ENCODE measurements around the gene KCTD19.
A peak's percentile ranks its signal among the peaks of the same experiment; 100 is the strongest.

Gene KCTD19

DNA sequence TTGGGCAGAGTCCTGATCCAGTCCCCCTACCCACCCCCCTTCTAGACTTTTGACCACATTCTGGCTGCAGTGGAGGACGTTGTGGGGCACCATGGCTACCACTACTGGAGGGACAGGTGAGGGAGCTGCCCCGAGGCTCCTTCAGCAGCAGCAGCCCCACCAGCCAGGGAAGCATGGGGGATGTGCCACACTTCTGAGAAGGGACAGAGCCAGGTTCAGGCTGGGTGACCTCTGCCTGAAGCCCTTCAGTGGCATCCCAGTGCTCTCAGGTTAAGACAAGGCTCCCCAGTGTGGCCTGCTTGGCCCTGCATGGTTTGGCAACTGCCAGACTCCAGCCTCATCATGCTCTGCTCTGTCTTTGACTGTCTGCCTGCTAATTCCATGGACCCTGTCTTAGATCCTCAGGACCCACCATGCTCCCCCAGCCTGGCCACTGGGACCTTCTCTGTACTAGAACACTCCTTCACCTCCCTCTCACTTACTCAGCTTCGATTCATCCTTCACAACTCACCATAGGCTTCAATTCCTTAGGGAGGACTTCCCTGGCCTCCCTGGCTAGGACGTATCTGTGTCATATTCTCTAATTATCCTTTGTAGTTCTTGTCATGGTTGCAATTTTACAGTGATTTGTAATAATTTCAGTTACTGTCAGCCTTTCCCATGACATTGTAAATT is 68.9 kb downstream of the KCTD19 start:
- no peak for DNase-seq

DNA sequence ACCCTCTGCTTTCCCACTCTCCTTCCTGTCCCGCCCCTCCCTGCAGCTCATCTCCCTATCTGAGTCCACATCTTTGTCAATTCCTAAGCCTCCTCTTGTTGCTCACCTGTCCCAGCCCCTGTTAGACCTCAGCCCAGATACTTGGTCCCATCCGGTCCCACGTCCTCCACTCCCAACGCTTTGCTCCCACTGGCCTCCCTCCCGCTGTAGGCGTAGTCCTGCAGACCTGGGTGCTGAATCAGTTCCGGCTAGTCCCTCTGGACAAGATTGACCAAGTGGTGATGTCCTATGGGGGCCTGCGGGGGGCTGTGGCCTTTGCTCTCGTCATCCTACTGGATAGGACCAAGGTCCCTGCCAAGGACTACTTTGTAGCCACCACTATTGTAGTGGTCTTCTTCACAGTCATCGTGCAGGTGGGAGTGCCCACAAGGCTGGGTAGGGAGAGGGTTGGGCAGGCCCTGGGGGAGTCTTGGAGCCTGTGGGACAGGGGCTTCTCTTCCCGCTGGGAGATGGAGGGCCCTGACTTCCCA is 69.8 kb downstream of the KCTD19 start:
- DNase-seq, result no peak

GRCh38 chr16:67255553-67256221 is 70.9 kb downstream of the KCTD19 start:
- DNase-seq, result no peak

- DNase-seq, result no peak
These were observed 71.6 kb downstream of the KCTD19 start for GRCh38 chr16:67254801-67255552.

DNA sequence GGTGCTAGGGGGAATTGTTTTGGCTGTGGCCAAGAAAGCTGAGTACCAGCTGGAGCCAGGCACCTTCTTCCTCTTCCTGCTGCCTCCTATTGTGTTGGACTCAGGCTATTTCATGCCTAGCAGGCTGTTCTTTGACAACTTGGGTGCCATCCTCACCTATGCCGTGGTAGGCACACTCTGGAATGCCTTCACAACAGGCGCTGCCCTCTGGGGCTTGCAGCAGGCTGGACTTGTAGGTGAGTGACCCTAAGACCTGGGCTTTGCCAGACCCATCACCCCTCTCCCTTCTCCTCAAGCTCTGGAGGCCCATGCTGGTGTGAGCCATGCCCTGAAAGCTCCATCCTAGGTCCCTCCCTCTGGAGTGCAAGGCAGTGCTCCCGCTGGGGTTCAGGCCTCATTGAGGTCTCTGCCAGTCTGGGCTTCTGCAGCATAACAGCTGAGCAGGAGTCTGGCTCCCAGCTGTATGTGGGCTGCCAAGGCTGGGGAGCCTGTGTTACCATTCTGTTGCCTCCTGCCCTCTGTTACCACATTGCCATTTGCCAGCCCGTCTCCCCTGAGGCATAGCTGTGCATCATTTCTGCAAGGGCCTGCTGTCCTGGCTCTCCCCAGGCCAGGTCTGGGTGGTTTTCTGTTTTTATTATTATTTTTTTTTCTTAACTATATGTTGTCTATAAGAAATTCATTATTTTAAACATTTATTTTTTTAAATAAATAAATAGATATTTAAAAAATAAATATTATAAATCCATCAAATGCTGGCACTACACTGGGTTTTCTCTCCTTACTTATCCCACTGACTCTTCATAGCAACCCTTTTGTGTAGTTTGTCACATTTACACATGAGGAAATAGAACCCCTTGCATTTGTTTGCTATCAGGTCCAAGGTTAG is 73.7 kb downstream of the KCTD19 start:
- DNase-seq, result no peak

- no peak for DNase-seq
These were observed 76.6 kb downstream of the KCTD19 start for GRCh38 chr16:67250045-67250327.

DNA sequence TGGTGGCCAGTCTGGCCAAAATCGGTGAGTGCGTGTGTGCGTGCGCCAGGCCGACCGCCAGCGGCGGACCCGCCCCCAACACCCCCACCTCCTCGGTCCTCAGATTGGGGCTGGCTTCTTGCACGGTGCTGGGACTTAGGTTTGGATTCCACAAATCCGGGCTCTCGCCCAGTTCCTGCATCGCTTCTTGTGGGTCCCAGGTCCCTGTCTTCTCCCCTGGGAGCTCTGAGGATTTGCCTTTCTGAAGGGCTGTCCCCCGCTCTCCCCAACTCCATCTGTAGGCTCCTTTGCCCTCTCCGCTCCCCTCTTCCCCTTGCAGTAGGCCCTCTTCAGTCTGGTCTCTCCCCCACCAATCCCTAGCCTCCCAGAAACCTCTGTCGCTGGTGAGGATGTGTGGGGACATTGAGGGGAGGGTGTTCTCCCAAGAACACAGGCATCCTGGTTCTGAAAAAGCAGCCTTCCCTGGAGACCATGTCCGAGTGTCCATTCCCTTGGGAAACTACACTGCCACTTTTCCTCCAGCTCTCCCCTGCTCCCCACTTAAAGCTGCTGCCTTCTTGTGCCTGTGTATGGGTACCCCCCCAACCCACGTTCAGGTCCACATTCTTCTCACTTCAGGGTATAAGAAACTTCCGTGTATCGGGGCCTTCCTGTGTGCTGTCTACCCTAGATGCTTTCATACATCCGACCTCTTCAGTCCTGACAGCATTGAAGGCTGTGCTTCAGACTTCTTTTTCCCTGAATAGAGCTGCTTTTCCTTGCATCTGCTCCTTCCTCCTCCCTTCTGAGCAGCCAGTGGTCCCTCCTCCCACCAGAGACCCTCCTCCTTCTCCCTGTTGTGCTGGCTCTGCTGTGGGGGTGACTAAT is 77.1 kb downstream of the KCTD19 start:
- DNase-seq, result no peak

DNA sequence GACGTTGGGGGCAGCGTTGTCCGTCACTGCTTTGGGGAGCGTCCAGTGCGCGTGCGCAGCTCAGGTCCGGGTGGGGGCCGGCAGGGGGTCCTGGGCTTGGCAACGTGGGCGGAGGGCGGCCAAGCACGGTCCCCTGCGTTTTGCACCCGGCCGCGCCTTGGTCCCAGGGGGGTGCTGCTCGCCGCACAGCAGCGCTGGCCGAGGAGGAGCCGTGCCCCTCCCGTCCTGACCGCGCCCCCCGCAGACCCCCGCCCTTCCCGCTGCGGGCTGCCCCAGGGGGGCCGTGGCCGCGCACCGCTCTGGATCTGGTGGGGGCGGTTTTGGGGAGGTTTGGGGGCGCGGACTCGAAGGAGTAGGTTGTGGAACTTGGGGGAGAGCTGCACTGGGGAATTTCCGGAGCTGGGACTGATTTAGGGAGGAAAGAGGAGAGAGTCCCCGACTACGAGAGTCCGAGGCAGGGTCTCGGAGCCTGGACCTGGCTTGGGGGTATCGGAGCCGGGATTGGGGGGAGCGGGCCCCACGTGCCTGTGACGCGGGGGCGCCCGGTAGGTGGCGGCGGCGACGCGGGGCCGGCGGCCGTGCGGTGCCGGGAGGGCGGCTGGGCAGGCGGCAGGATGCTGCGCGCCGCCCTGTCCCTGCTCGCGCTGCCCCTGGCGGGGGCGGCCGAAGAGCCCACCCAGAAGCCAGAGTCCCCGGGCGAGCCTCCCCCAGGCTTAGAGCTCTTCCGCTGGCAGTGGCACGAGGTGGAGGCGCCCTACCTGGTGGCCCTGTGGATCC is 78.0 kb downstream of the KCTD19 start, which contains the start of gene SLC9A5:
SLC9A5 (plus strand) TSS at position 579 of the 777 bp plus-strand sequence; CDS start at position 615, 36 bp downstream.
- peak in 1 of 2 donors; percentile 37 for DNase-seq

DNA sequence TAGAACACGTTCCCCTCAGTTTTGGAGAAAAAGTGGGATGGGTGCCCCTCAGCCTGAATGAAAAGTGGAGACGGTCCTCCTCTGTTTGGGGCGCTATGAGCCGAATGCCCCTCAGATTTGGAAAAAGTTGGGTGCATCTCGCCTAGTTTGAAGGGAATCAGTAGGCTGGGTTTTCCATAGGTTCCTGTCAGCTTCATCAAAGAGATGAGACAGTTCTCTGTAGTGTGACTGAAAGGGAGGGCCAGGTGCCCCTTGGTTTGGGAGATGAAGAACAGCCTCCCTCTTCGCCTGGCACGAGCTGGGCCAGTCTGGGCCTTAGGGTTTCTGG is 78.5 kb downstream of the KCTD19 start:
- DNase-seq, result no peak

DNA sequence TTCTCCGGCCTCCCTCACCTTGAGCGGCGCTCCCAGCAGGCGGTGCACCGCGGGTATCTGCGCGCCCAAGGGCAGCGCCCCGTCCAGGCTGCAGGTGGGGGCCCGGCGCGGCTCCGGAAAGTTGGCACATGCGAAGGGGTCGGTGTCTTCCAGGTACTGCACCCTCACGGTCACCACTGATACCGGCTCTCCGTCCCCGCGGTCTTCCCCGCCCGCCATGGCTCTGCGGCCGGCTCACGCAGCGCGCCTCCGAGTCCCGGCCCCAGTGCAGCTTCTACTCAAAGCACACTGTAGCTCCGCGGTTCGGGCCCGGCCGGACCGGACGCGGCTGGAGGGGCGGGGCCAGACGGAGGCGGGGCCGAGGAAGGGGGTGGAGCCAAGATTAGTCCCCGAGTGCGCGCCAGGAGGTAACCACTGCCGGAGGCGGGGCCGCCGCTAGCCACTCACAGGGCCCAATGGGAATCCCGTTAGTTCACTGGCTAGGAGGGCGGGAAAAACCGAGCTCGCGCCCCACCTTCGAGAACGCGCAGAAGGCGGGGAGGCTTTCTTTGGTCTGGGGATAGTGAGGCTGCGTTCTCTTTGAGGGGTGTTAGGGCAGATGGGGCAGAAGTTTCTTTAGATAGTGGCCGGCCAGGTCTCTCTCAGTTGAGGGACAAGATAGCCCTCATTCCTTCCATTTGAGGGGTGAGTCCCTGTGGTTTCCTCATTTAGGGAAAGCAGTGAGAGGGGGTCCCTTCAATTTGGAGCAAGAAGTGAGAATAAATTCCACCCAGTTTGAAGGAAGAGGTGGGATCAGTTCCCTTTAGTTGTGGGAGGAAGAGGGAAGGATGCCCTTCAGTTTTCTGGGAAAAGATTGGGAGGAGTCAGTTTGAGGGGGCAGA is 79.1 kb downstream of the KCTD19 start, which contains the start of gene FHOD1:
FHOD1 (minus strand) TSS at position 290 of the 881 bp plus-strand sequence; CDS start at position 219, 71 bp downstream.
- DNase-seq, result peak; percentile 99

- no peak for DNase-seq
These were observed 79.8 kb downstream of the KCTD19 start for GRCh38 chr16:67246756-67247191.

- DNase-seq, result peak in 1 of 2 donors; percentile 39
These were observed 80.3 kb downstream of the KCTD19 start for GRCh38 chr16:67246081-67246755.

DNA sequence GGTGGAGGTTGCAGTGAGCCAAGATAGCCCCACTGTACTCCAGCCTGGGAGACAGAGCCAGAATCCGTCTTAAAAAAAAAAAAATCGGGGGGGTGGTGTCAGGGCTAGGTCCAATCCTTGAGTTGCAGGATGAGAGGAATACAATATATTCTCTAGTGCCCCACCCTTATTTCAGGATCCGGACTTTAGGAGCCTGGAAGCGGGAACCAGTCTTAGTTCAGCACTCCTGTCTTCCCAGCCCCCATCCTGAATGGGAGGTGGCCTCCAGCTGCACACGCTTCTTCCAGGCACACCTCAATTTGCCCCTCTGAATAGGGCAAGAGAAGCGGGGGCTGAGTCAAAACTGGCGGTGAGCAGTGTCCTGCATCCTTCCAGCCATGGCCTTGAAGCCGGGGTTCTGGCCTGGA is 80.9 kb downstream of the KCTD19 start:
- no peak for DNase-seq

- DNase-seq, result no peak
These were observed 81.4 kb downstream of the KCTD19 start for GRCh38 chr16:67245186-67245585.

GRCh38 chr16:67244387-67245185 is 82.0 kb downstream of the KCTD19 start:
- DNase-seq, result peak; percentile 56 to 64

DNA sequence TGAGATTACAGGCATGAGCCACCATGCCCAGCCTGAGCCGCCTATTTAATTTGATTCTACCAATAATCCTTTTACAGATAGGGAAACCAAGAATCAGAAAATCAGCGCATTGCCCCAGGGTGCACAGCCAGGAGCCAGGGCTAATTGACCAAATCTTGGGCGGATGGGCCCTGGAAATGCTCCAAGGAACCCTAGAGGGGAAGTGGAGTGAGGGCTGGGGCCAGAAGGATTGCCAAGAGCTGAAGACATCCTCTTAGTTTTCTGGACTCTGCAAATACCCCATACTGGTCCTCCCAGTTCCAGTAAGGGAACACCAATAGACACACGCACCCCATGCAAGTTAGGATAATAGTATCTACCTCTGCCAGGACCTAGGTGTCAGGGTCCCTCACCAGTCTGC is 83.1 kb downstream of the KCTD19 start:
- DNase-seq, result no peak

GRCh38 chr16:67242138-67242730 is 84.3 kb downstream of the KCTD19 start:
- no peak for DNase-seq

Data from stimulated activated CD4-positive, alpha-beta T cell treated with anti-CD3 and anti-CD28 coated beads, Interleukin-2, amount 100 ng/mL, for 48 hours (primary cell).